ENCODE results near the gene CUBN.

The CUBN gene

DNA sequence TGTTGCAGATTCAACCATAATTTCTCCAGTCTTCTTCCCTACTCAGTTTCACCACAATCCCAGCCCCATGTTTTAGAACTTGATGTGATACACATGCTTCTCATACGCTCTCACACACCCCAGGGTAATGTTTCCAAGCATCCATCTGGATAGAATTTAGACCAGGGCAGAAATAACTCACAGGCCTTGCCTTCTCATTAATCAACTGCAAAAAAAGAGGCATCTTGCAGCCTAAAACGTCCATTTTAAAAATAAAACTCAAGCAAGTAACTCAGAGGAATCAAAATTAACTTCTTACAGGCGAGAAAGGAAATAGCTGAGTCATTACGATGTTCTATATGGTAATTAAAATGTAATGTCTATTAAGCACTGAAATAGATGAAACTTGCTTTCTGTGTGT, 185.2 kb downstream of the CUBN start:
- DNase-seq = no peak

GRCh38 chr10:16943295-16944285, 186.0 kb downstream of the CUBN start:
- no peak for DNase-seq

DNA sequence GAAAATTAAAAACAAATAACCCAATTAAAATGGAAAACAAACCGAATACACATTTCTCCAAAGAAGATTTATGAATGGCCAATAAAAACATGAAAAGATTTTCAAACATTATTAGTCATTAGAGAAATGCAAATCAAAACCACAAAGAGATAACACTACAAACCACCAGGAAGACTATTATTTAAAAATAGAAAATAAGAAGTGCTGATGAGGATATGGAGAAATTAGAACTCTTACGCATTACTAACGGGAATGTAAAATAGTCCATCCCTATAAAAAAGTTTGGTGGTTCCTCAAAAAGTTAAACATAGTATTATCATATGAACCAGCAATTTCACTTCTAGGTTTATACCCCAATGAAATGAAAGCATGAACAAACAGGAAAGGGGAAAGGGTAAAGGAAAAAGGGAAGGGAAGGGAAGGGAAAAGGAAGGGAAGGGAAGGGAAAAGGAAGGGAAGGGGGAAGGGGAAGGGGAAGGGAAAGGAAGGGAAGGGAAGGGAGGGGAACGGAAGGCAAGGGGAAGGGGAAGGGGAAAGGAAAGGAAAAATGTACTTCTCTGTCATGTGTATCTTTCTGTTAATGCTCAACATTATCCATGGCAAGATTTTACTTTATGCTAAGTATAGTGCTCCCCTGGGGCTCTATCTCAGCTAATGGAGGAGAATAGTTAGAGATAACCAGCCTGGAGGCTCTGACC, 187.1 kb downstream of the CUBN start:
- DNase-seq = no peak

DNA sequence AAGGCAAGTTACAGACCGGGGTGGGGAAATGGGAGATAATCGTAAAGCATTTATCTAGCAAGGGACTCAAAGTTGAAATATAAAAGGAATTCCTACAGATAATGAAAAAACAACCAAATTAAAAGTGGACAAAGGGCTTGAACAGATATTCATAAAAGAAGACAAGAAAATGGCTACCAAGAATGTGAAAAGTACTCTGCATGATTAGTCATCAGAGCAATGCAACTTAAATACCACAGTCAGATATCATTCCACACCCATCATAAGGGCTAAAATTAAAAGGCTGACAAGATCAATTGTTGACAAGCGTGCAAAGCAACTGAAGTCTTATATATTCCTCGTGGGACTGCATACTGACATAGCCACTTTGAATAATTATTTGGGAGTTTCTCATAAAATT, 187.7 kb downstream of the CUBN start:
- DNase-seq = no peak

DNA sequence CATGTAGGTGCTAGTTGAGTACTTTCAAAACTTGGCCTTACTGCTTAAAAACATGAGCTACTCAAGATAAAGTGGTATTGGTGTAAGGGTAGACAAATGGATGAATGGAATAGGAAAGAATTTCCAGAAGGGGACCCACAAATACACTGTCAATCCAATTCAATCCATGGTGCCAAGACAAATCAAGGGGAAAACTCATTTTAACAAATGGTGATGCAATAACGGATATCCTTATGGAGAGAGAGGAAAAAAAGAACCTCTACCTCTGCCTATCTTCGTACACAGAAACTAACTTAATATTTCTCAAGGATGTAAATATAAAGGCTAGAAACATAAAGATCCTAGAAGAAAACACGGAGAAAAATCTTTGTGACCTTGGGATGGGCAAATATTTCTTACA, 188.5 kb downstream of the CUBN start:
- DNase-seq = no peak

GRCh38 chr10:16938952-16939351, 190.7 kb downstream of the CUBN start:
- DNase-seq = no peak

- DNase-seq = no peak
Observed at GRCh38 chr10:16934461-16934860, 195.2 kb downstream of the CUBN start.

- DNase-seq = no peak
Observed at GRCh38 chr10:16933783-16934182, 195.8 kb downstream of the CUBN start.

DNA sequence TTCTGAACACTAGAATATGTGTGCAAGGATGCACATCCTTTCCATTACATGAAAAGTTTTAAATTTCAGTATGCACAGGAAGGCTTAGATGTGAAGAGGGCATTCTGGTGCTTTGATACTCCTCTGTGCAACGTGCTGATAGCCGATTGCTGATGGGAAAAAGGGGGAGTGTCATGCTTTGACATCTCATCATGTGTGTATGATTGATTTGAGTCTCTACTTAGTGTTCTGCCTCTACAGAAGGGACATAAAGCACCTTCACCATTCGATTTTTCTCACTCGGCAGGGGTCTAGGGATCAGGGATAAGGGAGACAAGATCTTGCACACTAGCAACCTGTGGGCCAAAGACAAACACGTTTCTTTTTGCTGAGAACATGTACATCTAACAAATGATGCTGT, 197.7 kb downstream of the CUBN start:
- no peak for DNase-seq

DNA sequence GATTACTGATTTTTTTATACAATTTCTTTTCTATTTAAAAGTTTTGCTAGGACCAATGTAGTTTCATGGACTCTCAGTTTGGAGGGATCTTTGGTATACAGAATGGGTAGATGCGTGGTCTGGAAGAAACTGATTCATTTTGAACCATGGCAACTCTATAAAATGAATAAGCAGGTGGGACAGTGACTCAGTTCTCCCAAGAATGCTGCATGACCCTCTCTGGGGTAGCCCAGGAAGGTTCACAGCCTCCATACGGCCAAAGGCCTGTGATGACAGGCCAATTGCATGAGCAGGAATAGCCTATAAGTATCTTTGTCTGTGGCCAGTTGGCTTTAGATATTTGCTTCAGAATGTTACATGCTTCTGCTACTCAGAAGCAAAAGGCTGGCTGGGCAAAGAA, 199.1 kb downstream of the CUBN start:
- DNase-seq = no peak

GRCh38 chr10:16929069-16929468, 200.5 kb downstream of the CUBN start:
- DNase-seq = no peak

DNA sequence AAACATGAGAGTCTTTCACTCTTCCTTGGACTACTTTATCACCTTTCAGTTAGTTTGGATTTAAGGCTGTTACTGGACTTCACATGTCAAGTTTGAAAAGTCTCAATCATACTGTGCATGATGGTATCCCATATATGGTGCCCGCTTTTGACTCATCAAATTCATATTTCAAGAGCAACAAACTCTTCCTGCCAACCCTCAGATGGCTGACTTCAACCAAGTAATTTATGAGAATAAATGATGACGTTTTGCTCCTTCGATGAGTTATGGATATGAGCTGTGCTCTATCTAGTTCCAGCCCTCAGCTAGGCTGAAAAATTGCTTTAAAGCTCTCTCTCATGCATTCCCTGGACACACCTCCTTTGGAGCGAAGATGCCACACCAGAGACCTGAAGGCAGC, 202.1 kb downstream of the CUBN start:
- no peak for DNase-seq

DNA sequence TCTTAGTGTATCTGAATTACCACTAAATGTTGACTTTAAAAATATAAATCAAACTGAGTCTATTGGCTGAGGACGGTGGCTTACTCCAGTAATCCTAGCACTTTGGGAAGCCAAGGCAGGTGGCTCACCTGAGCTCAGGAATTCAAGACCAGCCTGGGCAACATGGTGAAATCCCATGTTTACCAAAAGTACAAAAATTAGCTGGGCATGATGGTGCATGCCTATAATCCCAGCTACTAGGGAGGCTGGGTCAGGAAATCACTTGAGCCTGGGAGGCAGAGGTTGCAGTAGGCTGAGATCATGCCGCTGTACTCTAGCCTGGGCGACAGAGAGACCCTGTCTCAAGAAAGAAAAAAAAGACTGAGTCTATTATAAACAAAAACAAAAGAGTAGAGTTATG, 205.9 kb downstream of the CUBN start:
- DNase-seq = no peak

DNA sequence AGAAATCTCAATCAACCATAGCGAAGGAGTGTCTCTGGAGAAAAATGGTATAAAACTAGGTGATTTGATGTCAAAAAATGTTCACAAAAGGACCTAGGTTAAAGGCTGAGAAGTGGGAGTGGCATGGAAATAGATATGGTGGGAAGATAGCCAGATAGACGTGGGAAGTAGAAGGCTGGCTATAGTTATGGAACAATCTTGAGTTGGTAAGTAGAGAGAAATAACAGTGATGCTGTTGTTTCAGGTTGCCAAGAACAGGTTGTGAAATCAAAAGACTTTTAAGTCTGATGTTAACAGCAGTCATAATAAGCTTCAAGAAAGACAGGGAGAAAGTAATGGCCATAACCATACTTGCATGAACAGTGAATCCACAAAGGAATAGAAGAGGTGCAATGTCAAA, 206.3 kb downstream of the CUBN start:
- no peak for DNase-seq

DNA sequence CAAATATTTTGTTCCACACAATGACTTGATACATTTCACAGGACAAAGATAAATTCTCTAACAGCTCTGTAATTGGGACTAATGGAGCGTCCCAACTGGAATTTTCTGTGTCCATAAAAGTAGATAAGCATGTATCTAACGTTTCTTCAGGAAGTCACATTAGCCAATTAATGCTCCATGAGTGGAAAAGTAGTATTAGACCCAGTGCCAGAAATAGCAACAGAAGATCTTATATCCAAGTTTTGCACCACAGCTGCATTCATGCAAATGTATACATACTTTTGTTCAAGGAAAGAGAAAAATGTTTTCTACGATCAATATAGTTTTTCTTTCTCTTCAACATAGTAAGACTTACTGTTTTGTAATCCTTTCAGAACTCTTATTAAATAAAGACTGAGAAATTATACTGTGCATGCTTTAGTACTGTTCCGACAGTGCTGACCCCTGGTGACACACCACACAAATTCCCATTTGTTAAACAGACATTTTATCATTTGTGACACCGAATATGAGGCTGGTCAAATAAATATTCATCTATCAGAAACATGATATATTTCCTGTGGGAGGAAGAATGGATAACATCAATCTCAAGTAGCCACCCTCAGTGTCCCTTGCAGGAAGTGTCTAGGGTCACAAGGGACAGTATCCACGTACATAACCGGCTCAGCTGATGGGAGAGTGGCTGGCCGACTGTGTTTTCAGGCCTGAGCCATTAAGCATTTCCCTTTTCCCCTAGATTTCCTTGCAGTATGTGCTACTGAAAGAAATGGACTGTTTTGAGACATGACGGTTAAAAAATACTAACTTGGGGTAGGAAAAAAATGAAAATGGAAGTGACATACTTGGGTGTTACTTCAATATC, 210.3 kb downstream of the CUBN start:
- no peak for DNase-seq

- DNase-seq = no peak
Observed at GRCh38 chr10:16916496-16916895, 213.1 kb downstream of the CUBN start.

DNA sequence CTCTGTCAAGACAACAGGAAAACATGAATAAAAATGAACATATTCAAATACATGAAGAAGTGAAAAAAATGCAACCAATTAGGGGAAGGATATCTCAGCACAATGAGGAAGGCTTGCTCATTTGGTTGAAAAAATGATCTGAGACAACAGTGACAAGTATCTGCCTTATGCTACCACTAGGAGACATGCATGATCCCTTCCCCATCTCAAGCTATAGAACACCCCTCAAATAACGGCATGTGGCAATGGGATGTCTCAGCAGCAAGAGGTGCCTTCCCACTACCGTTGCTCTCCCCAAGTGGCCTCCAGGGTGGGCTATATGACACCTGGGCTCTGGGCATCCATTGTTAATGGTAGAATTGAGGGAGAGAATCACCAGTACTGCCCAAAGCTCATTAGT, 214.3 kb downstream of the CUBN start:
- no peak for DNase-seq

- DNase-seq = no peak
Observed at GRCh38 chr10:16913266-16913665, 216.3 kb downstream of the CUBN start.

GRCh38 chr10:16910793-16911164, 218.8 kb downstream of the CUBN start:
- DNase-seq = no peak

GRCh38 chr10:16909961-16910792, 219.4 kb downstream of the CUBN start:
- DNase-seq = no peak

- DNase-seq = no peak
Observed at GRCh38 chr10:16909271-16909767, 220.3 kb downstream of the CUBN start.

DNA sequence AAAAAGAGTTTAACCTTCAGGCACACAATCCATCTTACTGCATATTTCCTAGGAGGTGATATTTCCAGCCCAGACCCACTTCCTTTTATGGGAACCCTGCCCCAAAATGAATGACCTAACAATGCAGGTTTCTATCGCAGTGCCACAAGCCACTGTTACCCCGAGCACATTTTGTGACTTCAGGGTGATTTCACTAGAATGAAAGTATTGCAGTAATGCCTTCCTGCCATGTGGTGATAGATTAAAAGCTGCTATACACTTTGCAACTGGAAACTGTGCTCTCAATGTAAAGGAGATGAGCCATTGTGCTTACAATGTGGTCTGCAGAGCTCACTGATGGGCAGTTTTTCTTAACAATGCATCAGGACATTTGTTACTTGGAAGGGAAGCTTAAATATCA, 221.9 kb downstream of the CUBN start:
- no peak for DNase-seq
